GM13976 (cell line): ENCODE measurements around the gene IFI35.

Experiments used
- DNase-seq: peaks from one replicate; pipeline ENCODE4 v3.0.0; 2012; ENCODE audit warnings: low spot score
- CTCF ChIP-seq: IDR thresholded peaks from 2 replicates; pipeline ENCODE4 v1.5.1; 2012; ENCODE audit warnings: borderline replicate concordance, mild to moderate bottlenecking; ENCODE audit not compliant: insufficient read depth; ENCODE audit errors: extremely low read depth, missing control alignments, control extremely low read depth
- in situ Hi-C: fragments of 300-500 bp; cut with MboI; formaldehyde crosslinking; loops from one replicate; pipeline ENCODE4 v1.12.0; 2022; ENCODE audit warnings: low sequenced_read_pairs, mixed read lengths, inconsistent platforms; ENCODE audit not compliant: unreplicated experiment

Gene IFI35

GRCh38 chr17:43013296-43013695 lies 6.7 kb downstream of the IFI35 start:
- DNase-seq, result no peak
- TF ChIP-seq CTCF, result no peak
- in situ Hi-C loops, result no loop called here

- no peak for TF ChIP-seq CTCF
- in situ Hi-C loops, result no loop called here
- DNase-seq, result no peak
Observed at GRCh38 chr17:43014020-43014648, 7.5 kb downstream of the IFI35 start.

- no peak for TF ChIP-seq CTCF
- no peak for DNase-seq
- in situ Hi-C loops, result no loop called here
Observed at GRCh38 chr17:43014649-43015542, 8.3 kb downstream of the IFI35 start.

- in situ Hi-C loops, result no loop called here
- peak; percentile 24 for DNase-seq
- no peak for TF ChIP-seq CTCF
Observed at GRCh38 chr17:43015579-43015978, 9.0 kb downstream of the IFI35 start.

- no peak for TF ChIP-seq CTCF
- in situ Hi-C loops, result no loop called here
- DNase-seq, result no peak
Observed at GRCh38 chr17:43016216-43016615, 9.6 kb downstream of the IFI35 start.

- peak; percentile 40 for DNase-seq
- in situ Hi-C loops, result no loop called here
- TF ChIP-seq CTCF, result no peak
Observed at GRCh38 chr17:43018008-43018853, 11.6 kb downstream of the IFI35 start.
